Testis (tissue), 3 donors: ENCODE data around the gene FBL. TPM values are rescaled to one million over a fixed set of nuclear protein-coding genes. Genes with fewer than 3 reads are reported as not detected.
"Not testable (repeated sequence)": the region's sequence is repeated elsewhere in the genome, so short reads cannot be mapped to it uniquely, and the experiment has no call there.

ENCODE experiments used
- DNase-seq: peaks from one replicate; pipeline ENCODE4 v3.0.0-alpha.2; 2019
- H3K27ac ChIP-seq, 2 donors: fragments of 200-600 bp; sonication (generic); one replicate each; pipeline ENCODE4 v1.5.1; 2019
- H3K27me3 ChIP-seq: fragments of 200-600 bp; sonication (generic); one replicate; pipeline ENCODE4 v1.5.1; 2019
- H3K36me3 ChIP-seq: fragments of 200-600 bp; sonication (generic); one replicate; pipeline ENCODE4 v1.5.1; 2017; ENCODE audit warnings: low read depth; ENCODE audit errors: missing control alignments
- H3K4me1 ChIP-seq: fragments of 200-600 bp; sonication (generic); one replicate; pipeline ENCODE4 v1.5.1; 2019
- H3K4me3 ChIP-seq, 2 donors: fragments of 200-600 bp; sonication (generic); one replicate each; pipeline ENCODE4 v1.5.1; 2017 to 2019
- H3K9me3 ChIP-seq: fragments of 200-600 bp; sonication (generic); one replicate; pipeline ENCODE4 v1.5.1; 2017
- POLR2A ChIP-seq: fragments of 450-650 bp; IDR thresholded peaks from one replicate; pipeline ENCODE4 v1.6.1; 2017; ENCODE audit warnings: antibody characterized with exemption, mild to moderate bottlenecking, moderate library complexity
- WGBS, 2 donors: methylation state at CpG; one replicate each; pipeline ENCODE4 v1.1.5; 2018; 5-methylcytosine and 5-hydroxymethylcytosine counted together
- intact Hi-C: fragments of 100-400 bp; cut with DNase I; formaldehyde crosslinking; loops from one replicate; pipeline ENCODE4 v1.15.1; 2023; ENCODE audit warnings: low total_unique reads
- polyA plus RNA-seq: library from polyadenylated mRNA; stranded (reverse); fragments of 350-450 nt; fragmentation: Illumina TruSeq; extraction: RNeasy Lipid Tissue Mini Kit (QIAGEN cat#74804); gene quantifications from one replicate; pipeline ENCODE4 v1.2.3, GENCODE V29; 2014; ENCODE audit warnings: low read depth, low replicate concordance; ENCODE audit not compliant: insufficient read depth
- total RNA-seq, 2 donors: library from RNA; depleted of rRNA; stranded (reverse); fragments of >200 nt; gene quantifications; one replicate each; pipeline ENCODE4 v1.2.3, GENCODE V29; 2016
- TF ChIP-seq, protein P1 (sequence below), 3 experiments: fragments of 450-650 bp in 2 of 3; fragments of 200-600 bp in 1 of 3; sonication (generic) in 1 of 3; IDR thresholded peaks; one replicate each; pipeline ENCODE4 v1.5.1; 2016 to 2019; ENCODE audit warnings: antibody characterized with exemption in 3 of 3, mild to moderate bottlenecking in 2 of 3, moderate library complexity in 1 of 3

FBL gene
- total and polyA plus RNA-seq, 3 donors from 2014 or later: 236 to 303 (median 301) TPM

DNA sequence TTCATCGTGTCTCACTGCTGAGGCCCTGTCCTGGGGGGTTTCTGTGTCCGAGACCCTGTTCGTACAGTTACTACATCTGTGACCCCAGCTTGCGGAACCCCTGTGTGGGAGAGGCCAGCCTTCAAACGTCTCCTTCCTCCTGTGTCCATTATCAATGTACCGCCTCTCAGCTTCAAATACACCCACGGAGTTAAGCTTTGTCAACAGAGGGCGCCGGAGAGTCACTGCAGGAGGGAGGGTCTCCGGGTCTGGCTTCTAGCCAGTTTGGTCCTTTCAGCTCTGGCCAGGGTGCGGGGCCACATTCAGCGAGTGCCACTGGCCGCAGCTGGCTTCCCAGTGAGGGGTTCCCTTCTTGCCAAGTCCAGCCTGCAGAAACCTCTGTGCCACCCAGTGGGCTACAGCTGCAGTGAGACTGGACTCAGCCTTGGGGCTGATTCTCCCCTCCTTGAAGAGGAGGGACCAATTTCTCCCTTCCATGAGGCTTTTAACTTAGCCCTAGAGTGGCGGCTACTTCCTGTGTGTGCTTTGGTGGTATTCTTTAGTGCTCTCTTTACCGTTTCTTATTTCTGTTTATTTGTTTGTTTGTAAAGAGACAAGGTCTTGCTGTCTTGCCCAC, 35.4 kb upstream of the FBL start:
- H3K4me1 ChIP-seq, H3K9me3 ChIP-seq, DNase-seq, H3K36me3 ChIP-seq, intact Hi-C loops, H3K27ac ChIP-seq, H3K27me3 ChIP-seq, H3K4me3 ChIP-seq: not testable (repeated sequence)
- TF ChIP-seq, protein P1, sequence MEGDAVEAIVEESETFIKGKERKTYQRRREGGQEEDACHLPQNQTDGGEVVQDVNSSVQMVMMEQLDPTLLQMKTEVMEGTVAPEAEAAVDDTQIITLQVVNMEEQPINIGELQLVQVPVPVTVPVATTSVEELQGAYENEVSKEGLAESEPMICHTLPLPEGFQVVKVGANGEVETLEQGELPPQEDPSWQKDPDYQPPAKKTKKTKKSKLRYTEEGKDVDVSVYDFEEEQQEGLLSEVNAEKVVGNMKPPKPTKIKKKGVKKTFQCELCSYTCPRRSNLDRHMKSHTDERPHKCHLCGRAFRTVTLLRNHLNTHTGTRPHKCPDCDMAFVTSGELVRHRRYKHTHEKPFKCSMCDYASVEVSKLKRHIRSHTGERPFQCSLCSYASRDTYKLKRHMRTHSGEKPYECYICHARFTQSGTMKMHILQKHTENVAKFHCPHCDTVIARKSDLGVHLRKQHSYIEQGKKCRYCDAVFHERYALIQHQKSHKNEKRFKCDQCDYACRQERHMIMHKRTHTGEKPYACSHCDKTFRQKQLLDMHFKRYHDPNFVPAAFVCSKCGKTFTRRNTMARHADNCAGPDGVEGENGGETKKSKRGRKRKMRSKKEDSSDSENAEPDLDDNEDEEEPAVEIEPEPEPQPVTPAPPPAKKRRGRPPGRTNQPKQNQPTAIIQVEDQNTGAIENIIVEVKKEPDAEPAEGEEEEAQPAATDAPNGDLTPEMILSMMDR (IDR thresholded peaks at IDR 0.05): peak in 1 of 3 experiments; percentile 11
- 26 to 29% methylated on average over 3 to 12 of the region's 15 CpGs for WGBS, 2 donors

DNA sequence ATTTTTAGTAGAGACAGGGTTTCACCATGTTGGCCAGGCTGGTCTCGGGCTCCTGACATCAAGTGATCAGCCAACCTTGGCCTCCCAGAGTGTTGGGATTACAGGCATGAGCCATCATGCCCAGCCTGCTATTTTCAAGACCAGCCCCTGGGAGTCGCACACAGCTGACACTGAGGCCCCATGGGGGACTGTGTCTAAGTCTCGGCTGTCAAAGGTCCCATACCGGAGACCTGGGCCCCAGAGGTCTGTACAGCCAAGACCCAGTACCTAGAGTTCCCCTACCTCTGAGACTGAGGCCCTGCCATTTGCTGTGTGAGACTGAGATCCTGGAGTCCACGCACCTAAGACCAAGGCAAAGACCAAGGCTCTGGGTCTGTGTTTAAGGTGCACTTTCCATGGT, 34.1 kb upstream of the FBL start:
- 85% methylated on average over 4 of the region's 5 CpGs; no CpG with 5 or more reads in 1 of the 2 donors for WGBS, 2 donors
- H3K4me1 ChIP-seq, H3K27ac ChIP-seq, H3K4me3 ChIP-seq, H3K9me3 ChIP-seq, H3K27me3 ChIP-seq, intact Hi-C loops, DNase-seq, H3K36me3 ChIP-seq: not testable (repeated sequence)

DNA sequence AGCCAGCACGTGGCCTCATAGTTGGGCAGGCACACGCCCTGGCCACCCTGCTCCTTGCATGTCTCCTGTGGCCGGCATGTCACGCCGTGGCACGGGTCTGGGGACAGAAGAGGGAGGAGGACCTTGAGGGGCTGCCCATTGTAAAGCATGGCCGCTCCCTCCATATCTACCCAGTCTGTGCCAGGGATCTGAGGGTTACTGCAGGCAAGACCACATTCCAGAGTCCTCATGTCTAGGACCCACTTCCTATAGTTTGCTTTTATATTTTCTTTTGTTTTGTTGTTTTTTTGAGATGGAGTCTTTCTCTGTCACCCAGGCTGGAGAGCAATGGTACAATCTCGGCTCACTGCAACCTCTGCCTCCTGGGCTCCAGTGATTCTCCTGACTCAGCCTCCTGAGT, 33.6 kb upstream of the FBL start:
- H3K27me3 ChIP-seq, DNase-seq, H3K27ac ChIP-seq, H3K4me3 ChIP-seq, H3K4me1 ChIP-seq, intact Hi-C loops, H3K9me3 ChIP-seq, H3K36me3 ChIP-seq: not testable (repeated sequence)
- WGBS, 2 donors: 81 to 96% methylated on average over 2 to 6 of the region's 8 CpGs

DNA sequence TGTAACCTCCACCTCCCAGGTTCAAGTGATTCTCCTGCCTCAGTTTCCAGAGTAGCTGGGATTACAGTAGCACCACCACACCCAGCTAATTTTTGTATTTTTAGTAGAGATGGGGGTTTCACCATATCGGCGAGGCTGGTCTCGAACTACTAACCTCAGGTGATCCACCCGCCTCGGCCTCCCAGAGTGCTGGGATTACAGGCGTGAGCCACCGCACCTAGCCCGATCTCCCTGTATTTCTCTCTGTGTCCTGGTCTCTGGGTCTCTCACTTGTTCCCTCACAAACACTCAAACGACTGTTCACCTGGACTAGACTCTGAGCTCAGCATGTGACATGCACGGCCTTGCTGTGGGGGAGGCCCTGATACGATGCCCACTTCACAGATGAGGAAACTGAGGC, 32.7 kb upstream of the FBL start:
- WGBS, 2 donors: 85 to 86% methylated on average over 10 to 11 of the region's 11 CpGs
- H3K27ac ChIP-seq, intact Hi-C loops: not testable (repeated sequence)

DNA sequence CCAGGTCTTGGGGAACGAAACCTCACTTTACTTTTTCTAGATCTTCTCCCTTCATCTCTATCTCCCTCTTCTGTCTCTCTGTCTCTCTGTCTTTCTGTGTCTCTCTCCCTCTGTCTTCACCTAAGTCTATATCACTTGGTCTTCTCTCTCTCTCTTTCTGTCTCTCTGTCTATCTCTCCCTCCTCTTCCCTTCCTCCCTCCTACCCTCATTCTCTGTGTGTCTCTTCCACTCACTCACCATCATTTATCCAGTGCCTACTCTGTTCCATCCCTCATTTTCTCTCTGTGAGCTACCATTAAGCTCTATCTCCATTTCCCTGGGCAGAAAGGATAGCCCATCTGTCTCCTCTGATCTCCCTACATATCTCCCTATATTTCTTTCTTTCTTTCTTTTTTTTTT, 32.2 kb upstream of the FBL start:
- H3K27me3 ChIP-seq: no peaks in the 10 kb centered on the region
- H3K4me3 ChIP-seq: no peak overlapping the region
- no peaks in the 10 kb centered on the region for H3K9me3 ChIP-seq
- WGBS, 2 donors: 94 to 97% methylated on average over 1 of the region's 1 CpG
- no peaks in the 10 kb centered on the region for H3K4me1 ChIP-seq
- intact Hi-C loops: no loop called here
- no peak overlapping the region for H3K27ac ChIP-seq
- no peak for DNase-seq
- no peaks in the 10 kb centered on the region for H3K36me3 ChIP-seq
- TF ChIP-seq, protein P1 (IDR thresholded peaks at IDR 0.05): no peak
- no peak for TF ChIP-seq POLR2A

More for the DNA sequence above, 32.7 kb upstream of the FBL start:
- H3K27me3 ChIP-seq, DNase-seq, H3K36me3 ChIP-seq, H3K4me1 ChIP-seq, H3K4me3 ChIP-seq, H3K9me3 ChIP-seq: not testable (repeated sequence)

DNA sequence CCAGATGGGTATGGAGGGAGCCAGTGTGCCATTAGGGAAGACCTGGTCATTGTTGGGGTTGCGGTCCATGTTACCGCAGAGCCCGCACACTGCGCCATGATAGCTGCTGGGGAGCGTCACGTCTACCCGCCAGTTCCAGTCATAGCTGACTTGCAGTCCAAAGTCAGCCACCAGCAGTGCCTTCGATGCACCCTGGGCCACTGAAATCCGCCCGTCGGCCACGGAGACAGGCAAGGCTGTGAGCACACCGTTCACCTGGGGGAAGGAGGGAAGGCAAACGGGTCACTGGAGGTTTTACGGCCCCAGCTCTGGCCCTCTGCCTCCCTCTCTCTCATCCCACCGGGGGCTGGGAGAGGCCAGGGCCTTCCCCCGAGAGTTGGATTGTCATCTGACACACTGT, 31.8 kb upstream of the FBL start:
- 72 to 83% methylated on average over 4 to 17 of the region's 17 CpGs for WGBS, 2 donors
- H3K4me3 ChIP-seq, H3K4me1 ChIP-seq, DNase-seq, H3K36me3 ChIP-seq, H3K27me3 ChIP-seq, H3K9me3 ChIP-seq, H3K27ac ChIP-seq, intact Hi-C loops: not testable (repeated sequence)

DNA sequence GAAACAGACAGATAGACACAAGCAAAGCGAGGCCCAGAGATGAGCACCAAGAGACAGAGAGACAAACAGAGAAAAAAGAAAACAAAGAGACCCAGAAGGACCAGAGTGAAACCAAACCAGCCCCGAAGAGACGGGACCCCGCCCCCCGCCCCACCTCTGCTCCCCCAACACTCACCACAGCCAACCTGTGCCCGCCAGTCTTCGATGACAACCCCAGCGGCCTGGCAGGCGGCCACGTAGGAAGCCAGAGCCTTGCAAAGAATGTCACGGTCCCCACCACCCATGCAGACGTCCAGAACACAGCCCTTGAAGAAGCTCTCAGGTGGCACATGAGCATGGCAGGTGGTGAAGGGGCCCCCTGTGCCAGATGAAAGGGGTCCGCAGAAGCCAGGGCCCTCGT, 31.3 kb upstream of the FBL start:
- H3K27ac ChIP-seq, H3K27me3 ChIP-seq, H3K4me1 ChIP-seq, H3K9me3 ChIP-seq, intact Hi-C loops, H3K4me3 ChIP-seq, H3K36me3 ChIP-seq, DNase-seq: not testable (repeated sequence)
- WGBS, 2 donors: 85 to 86% methylated on average over 10 to 11 of the region's 14 CpGs

DNA sequence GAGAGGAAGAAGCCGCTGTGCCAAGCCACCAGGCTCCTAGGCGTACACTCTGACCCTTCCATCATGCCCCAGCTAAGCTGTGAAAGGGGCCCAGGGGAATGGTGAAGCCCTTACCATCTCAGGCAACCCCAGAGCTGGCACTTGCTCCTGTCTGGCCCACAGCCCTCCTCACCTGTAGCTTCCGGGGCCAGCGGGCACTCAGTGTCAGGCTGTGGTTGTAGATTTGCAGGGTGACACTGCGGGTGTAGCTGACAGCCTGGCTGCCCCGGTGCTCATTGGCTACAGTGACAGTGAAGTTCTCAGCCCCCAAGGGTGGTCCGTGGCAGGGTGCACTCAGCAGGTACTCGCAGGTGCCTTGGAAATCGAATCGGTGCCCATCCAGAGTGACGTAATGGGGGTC, 30.3 kb upstream of the FBL start:
- intact Hi-C loops, DNase-seq, H3K36me3 ChIP-seq, H3K27ac ChIP-seq, H3K4me3 ChIP-seq, H3K4me1 ChIP-seq, H3K9me3 ChIP-seq, H3K27me3 ChIP-seq: not testable (repeated sequence)
- 74 to 85% methylated on average over 2 of the region's 11 CpGs for WGBS, 2 donors

DNA sequence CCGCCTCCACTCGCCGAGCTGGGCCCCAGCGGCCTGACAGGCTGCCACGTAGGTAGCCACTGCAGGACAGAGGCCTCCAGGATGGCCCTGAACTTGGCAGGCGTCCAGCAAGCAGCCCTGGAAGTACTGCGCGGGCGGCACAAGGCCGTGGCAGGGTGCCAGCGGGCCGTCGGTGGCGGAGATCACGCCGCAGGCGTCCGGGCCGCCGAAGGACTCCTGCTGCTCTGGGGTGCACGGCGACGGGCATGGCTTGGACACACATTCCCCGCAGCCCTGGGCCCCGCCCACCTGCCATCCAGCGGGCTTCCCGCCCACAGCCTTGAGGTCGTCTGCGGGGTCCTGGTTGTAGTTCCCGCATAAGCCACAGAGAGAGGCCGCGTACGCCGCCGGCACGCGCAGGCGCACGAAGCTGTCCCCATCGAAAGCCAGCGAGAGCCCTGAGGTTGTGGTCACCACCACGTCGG, 29.3 kb upstream of the FBL start:
- H3K36me3 ChIP-seq, H3K4me1 ChIP-seq, H3K9me3 ChIP-seq, H3K4me3 ChIP-seq, intact Hi-C loops, H3K27me3 ChIP-seq, H3K27ac ChIP-seq: not testable (repeated sequence)
- peak; percentile 61 for DNase-seq
- 17 to 24% methylated on average over 5 to 30 of the region's 43 CpGs for WGBS, 2 donors
